ENCODE measurements around the gene RAPGEF3. TPM values are rescaled to one million over a fixed set of nuclear protein-coding genes. Genes with fewer than 3 reads are reported as not detected.

The RAPGEF3 gene
- total RNA-seq (10 to 100 TPM; 15.9 to 28.9 TPM), polyA plus RNA-seq (ENCODE audit: insufficient read length in 6 of 6) (10 to 100 TPM; 10.8 to 21.0 (median 16.5) TPM)
- long read RNA-seq, donor 1, partial matches to known transcripts = 19 of 19 reads
- long read RNA-seq, donor 1, other reads (novel, unspliced or antisense) = 0 of 19 reads
- long read RNA-seq, donor 2, partial matches to known transcripts = 0 of 2 reads
- long read RNA-seq, donor 2, other reads (novel, unspliced or antisense) = 0 of 2 reads
- long read RNA-seq, donor 3, full-length matches to known transcripts = 2 of 2 reads
- long read RNA-seq, donor 3, partial matches to known transcripts = 0 of 2 reads
- long read RNA-seq, donor 3, other reads (novel, unspliced or antisense) = 0 of 2 reads
- long read RNA-seq, donor 4, partial matches to known transcripts = 0 of 1 reads
- long read RNA-seq, donor 4, other reads (novel, unspliced or antisense) = 1 of 1 reads
- long read RNA-seq, donor 5 = 0 reads
- long read RNA-seq, donor 6, partial matches to known transcripts = 0 of 9 reads
- long read RNA-seq, donor 6, other reads (novel, unspliced or antisense) = 9 of 9 reads
- long read RNA-seq, donor 7 = 0 reads
- long read RNA-seq, donor 8, partial matches to known transcripts = 0 of 6 reads
- long read RNA-seq, donor 8, other reads (novel, unspliced or antisense) = 6 of 6 reads
- long read RNA-seq, donor 9 = 0 reads
- long read RNA-seq, donor 10, full-length matches to known transcripts = 1 of 4 reads
- long read RNA-seq, donor 10, partial matches to known transcripts = 0 of 4 reads
- long read RNA-seq, donor 10, other reads (novel, unspliced or antisense) = 3 of 4 reads
- long read RNA-seq, donor 11, full-length matches to known transcripts = 3 of 3 reads
- long read RNA-seq, donor 11, partial matches to known transcripts = 0 of 3 reads
- long read RNA-seq, donor 11, other reads (novel, unspliced or antisense) = 0 of 3 reads
- long read RNA-seq, donor 12, partial matches to known transcripts = 38 of 39 reads
- long read RNA-seq, donor 12, other reads (novel, unspliced or antisense) = 0 of 39 reads

- intact Hi-C loops (cut with DNase I) = no loop called here
These were observed at the start of gene RAPGEF3 for GRCh38 chr12:47758834-47759690. Gene RAPGEF3, minus strand, starts transcription at chr12:47758880. Its CDS starts 324 bp downstream, at chr12:47758556.

GRCh38 chr12:47808050-47808449 is 49.4 kb upstream of the RAPGEF3 start:
- Histone ChIP-seq H3K27ac (peak overlapping the region; percentile 78 to 92), H3K9me3 (no peaks in the 10 kb centered on the region), H3K36me3 (peaks cover 0 to 6% of the 10 kb centered on the region in 2 donors), H3K27me3 (no peaks in the 10 kb centered on the region), H3K4me3 (peak overlapping the region in 1 of 2 donors; percentile 1), H3K4me1 (peaks cover 86 to 100% of the 10 kb centered on the region in 2 donors)
- peak; percentile 1 for ATAC-seq
- no peak for TF ChIP-seq CTCF (IDR thresholded peaks at IDR 0.05)
- peak in 3 of 4 donors; percentile 48 to 82 (median 72) for DNase-seq
- intact Hi-C loops (cut with DNase I) = no loop called here

More at GRCh38 chr12:47758834-47759690, at the start of gene RAPGEF3:
- H3K36me3 ChIP-seq = no peaks in the 10 kb centered on the region
- peak within 1 kb of the TSS; percentile 66 to 76 for H3K27ac ChIP-seq
- peaks cover 17 to 54% of the 10 kb centered on the region in 2 donors for H3K4me1 ChIP-seq
- DNase-seq (peak; percentile 71 to 95 (median 88)), ATAC-seq (peak; percentile 88)
- peak within 1 kb of the TSS; percentile 55 to 61 for H3K4me3 ChIP-seq
- H3K27me3 ChIP-seq = no peaks in the 10 kb centered on the region
- peak; percentile 41 to 52 for TF ChIP-seq CTCF (IDR thresholded peaks at IDR 0.05)
- no peaks in the 10 kb centered on the region for H3K9me3 ChIP-seq

GRCh38 chr12:47807338-47807737 is 48.7 kb upstream of the RAPGEF3 start:
- Histone ChIP-seq H3K4me1 (peaks cover 89 to 100% of the 10 kb centered on the region in 2 donors), H3K4me3 (no peak overlapping the region), H3K27me3 (no peaks in the 10 kb centered on the region), H3K36me3 (peaks cover 0 to 6% of the 10 kb centered on the region in 2 donors), H3K27ac (peak overlapping the region; percentile 78 to 92), H3K9me3 (no peaks in the 10 kb centered on the region)
- ATAC-seq (peak; percentile 13), DNase-seq (no peak)
- TF ChIP-seq CTCF (IDR thresholded peaks at IDR 0.05) = no peak
- intact Hi-C loops (cut with DNase I) = no loop called here

GRCh38 chr12:47805417-47805816 is 46.7 kb upstream of the RAPGEF3 start:
- Histone ChIP-seq H3K27ac (peak overlapping the region; percentile 29 to 87), H3K36me3 (peaks cover 0 to 6% of the 10 kb centered on the region in 2 donors), H3K9me3 (no peaks in the 10 kb centered on the region), H3K4me3 (no peak overlapping the region), H3K27me3 (no peaks in the 10 kb centered on the region), H3K4me1 (peaks cover 81 to 100% of the 10 kb centered on the region in 2 donors)
- TF ChIP-seq CTCF (IDR thresholded peaks at IDR 0.05) = no peak
- DNase-seq (no peak), ATAC-seq (no peak)
- intact Hi-C loops (cut with DNase I) = no loop called here
